HG03066 (cell line): ENCODE measurements around the gene CCDC8.

Experiments used
- ATAC-seq: cut with Tn5 transposase; IDR thresholded peaks from one replicate; pipeline ENCODE4 v1.9.1; 2021; ENCODE audit warnings: low read depth; ENCODE audit not compliant: unreplicated experiment

Gene CCDC8

DNA sequence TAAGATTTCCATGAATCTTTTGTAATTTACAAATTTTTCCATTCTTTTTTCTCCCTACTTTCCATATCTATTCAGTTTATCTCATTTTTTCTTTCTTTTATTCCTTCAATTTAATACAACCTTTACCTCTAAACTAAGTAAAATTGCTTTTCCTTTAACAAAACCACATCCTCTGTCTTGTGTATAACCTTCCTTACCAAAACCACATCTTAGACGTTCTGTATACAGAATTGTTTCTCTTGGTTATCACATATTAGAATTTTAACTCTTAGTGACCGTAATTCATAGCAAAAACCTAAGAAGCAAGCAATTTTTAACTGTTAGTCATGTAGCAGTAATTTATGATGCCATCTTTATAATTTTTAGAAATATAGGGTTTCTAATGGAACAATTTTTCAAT, 51.4 kb downstream of the CCDC8 start:
- ATAC-seq = no peak
